DND-41 (cell line): Measurements from ENCODE around the gene DBNL.

Experiments used
- ATAC-seq: fragments of 200-7000 bp; cut with Tn5 transposase; 3 replicates; pipeline ENCODE4 v1.9.1; 2021; ENCODE audit warnings: low read depth; ENCODE audit not compliant: insufficient read depth
- DNase-seq: peaks from one replicate; pipeline ENCODE4 v3.0.0-alpha.2; 2020
- H2AFZ ChIP-seq: 2 replicates; pipeline ENCODE4 v1.6.0; 2012; ENCODE audit warnings: low read depth, low read length
- H3K27ac ChIP-seq: 2 replicates; pipeline ENCODE4 v1.5.1; 2012; ENCODE audit warnings: low read length, inconsistent platforms
- H3K27me3 ChIP-seq: fragments of 200-600 bp; sonication (generic); 2 replicates; pipeline ENCODE4 v1.6.0; 2012; ENCODE audit warnings: low read length, mild to moderate bottlenecking, inconsistent platforms; ENCODE audit not compliant: insufficient read depth, poor library complexity
- H3K36me3 ChIP-seq: 2 replicates; pipeline ENCODE4 v1.5.1; 2012; ENCODE audit warnings: low read length, inconsistent platforms; ENCODE audit not compliant: insufficient read depth
- H3K4me1 ChIP-seq: 2 replicates; pipeline ENCODE4 v1.5.1; 2012; ENCODE audit warnings: mild to moderate bottlenecking, low read length; ENCODE audit not compliant: insufficient read depth
- H3K4me2 ChIP-seq: 2 replicates; pipeline ENCODE4 v1.6.0; 2012; ENCODE audit warnings: mild to moderate bottlenecking, moderate library complexity, low read length, inconsistent platforms; ENCODE audit not compliant: insufficient read depth
- H3K4me3 ChIP-seq, 2 experiments: fragments of 200-600 bp in 1 of 2; shearing (Covaris generic) in 1 of 2; 2 replicates each; pipeline ENCODE4 v1.5.1; 2012 to 2016; ENCODE audit warnings: inconsistent platforms in 2 of 2, low read length in 2 of 2, mild to moderate bottlenecking in 2 of 2, low read depth in 1 of 2, moderate library complexity in 1 of 2
- H3K79me2 ChIP-seq: 2 replicates; pipeline ENCODE4 v1.6.0; 2012; ENCODE audit warnings: low read length, inconsistent platforms; ENCODE audit not compliant: insufficient read depth
- H3K9ac ChIP-seq: 2 replicates; pipeline ENCODE4 v1.6.0; 2012; ENCODE audit warnings: low read depth, mild to moderate bottlenecking, inconsistent platforms, low read length, moderate library complexity
- H3K9me3 ChIP-seq: 2 replicates; pipeline ENCODE4 v1.5.1; 2012; ENCODE audit warnings: low read length, moderate library complexity, mild to moderate bottlenecking, inconsistent platforms; ENCODE audit not compliant: insufficient read depth, severe bottlenecking
- H4K20me1 ChIP-seq: 2 replicates; pipeline ENCODE4 v1.6.0; 2012; ENCODE audit warnings: low read length; ENCODE audit not compliant: insufficient read depth
- EZH2 ChIP-seq: IDR thresholded peaks from 3 replicates; pipeline ENCODE4 v1.6.1; 2012; ENCODE audit warnings: borderline replicate concordance, low read depth, mild to moderate bottlenecking, moderate library complexity, low read length, inconsistent platforms; ENCODE audit not compliant: severe bottlenecking
- TF ChIP-seq, protein P1 (sequence below): IDR thresholded peaks from 2 replicates; pipeline ENCODE4 v1.5.1; 2012; ENCODE audit warnings: borderline replicate concordance, low read length, moderate library complexity, mild to moderate bottlenecking; ENCODE audit not compliant: poor library complexity, severe bottlenecking; ENCODE audit errors: extremely low read depth

Gene DBNL

DNA sequence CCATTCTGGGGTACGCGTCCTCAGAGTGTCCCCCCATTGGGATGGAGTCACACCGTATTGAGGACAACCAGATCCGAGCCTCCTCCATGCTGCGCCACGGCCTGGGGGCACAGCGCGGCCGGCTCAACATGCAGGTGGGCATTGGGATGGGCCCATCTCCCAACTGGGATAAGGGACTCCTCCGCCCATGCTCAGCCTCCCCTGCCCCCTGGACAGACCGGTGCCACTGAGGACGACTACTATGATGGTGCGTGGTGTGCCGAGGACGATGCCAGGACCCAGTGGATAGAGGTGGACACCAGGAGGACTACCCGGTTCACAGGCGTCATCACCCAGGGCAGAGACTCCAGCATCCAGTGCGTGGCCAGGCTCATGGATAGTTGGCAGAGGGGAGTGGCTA lies 65.5 kb downstream of the DBNL start:
- peaks cover 99% of the 10 kb centered on the region for H4K20me1 ChIP-seq
- H3K4me2 ChIP-seq: peak overlapping the region; percentile 15; the same call in 1 of the 2 replicates
- no peaks in the 10 kb centered on the region for H3K9me3 ChIP-seq
- H3K36me3 ChIP-seq: peaks cover 99% of the 10 kb centered on the region
- H3K79me2 ChIP-seq: peaks cover 79% of the 10 kb centered on the region
- 0 out of 2 replicates have a peak overlapping the region, but pooled peaks have one; percentile 11 for H3K27ac ChIP-seq
- peak overlapping the region in 1 of 2 experiments; percentile 9; a peak in 1 of 4 replicates for H3K4me3 ChIP-seq
- DNase-seq (no peak), ATAC-seq (no peak)
- H2AFZ ChIP-seq: no peak overlapping the region
- TF ChIP-seq EZH2: no peak
- TF ChIP-seq, protein P1, sequence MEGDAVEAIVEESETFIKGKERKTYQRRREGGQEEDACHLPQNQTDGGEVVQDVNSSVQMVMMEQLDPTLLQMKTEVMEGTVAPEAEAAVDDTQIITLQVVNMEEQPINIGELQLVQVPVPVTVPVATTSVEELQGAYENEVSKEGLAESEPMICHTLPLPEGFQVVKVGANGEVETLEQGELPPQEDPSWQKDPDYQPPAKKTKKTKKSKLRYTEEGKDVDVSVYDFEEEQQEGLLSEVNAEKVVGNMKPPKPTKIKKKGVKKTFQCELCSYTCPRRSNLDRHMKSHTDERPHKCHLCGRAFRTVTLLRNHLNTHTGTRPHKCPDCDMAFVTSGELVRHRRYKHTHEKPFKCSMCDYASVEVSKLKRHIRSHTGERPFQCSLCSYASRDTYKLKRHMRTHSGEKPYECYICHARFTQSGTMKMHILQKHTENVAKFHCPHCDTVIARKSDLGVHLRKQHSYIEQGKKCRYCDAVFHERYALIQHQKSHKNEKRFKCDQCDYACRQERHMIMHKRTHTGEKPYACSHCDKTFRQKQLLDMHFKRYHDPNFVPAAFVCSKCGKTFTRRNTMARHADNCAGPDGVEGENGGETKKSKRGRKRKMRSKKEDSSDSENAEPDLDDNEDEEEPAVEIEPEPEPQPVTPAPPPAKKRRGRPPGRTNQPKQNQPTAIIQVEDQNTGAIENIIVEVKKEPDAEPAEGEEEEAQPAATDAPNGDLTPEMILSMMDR: no peak
- H3K4me1 ChIP-seq: peaks cover 59% of the 10 kb centered on the region
- no peaks in the 10 kb centered on the region for H3K27me3 ChIP-seq
- no peak overlapping the region for H3K9ac ChIP-seq

DNA sequence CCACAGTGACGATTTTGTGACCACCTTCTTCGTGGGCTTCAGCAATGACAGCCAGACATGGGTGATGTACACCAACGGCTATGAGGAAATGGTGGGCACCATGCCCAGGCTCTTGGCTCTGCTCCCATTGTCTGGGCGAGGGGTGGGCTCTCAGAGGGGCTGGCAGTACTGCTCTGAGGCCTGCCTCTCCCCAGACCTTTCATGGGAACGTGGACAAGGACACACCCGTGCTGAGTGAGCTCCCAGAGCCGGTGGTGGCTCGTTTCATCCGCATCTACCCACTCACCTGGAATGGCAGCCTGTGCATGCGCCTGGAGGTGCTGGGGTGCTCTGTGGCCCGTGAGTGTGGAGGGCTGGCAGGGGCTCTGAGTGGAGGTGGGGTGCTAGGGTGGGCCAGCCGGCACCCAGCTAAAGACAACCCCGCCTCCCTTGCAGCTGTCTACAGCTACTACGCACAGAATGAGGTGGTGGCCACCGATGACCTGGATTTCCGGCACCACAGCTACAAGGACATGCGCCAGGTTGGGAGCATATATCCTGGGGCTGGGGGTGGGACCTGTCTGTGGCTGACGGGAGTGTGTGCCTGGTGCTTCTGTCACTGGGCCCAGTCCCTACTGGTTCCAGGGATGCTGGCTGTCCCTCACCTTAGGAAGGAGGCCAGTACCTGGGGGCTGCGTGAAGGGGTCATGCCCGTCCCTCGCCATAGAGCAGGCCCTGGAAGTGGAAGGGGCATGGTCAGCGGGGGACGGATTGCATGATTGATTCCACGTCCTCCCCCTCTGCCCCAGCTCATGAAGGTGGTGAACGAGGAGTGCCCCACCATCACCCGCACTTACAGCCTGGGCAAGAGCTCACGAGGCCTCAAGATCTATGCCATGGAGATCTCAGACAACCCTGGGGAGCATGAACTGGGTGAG lies 66.5 kb downstream of the DBNL start:
- Histone ChIP-seq H3K27ac (peak overlapping the region; percentile 32; the same call in 1 of the 2 replicates), H3K79me2 (peaks cover 69% of the 10 kb centered on the region), H4K20me1 (peaks cover 99% of the 10 kb centered on the region), H3K9ac (no peak overlapping the region), H3K4me3 (no peak overlapping the region), H3K27me3 (no peaks in the 10 kb centered on the region), H3K36me3 (peaks cover 99% of the 10 kb centered on the region), H3K9me3 (no peaks in the 10 kb centered on the region), H3K4me1 (peaks cover 49% of the 10 kb centered on the region), H3K4me2 (peak overlapping the region; percentile 15; the same call in 1 of the 2 replicates), H2AFZ (no peak overlapping the region)
- no peak for DNase-seq
- ATAC-seq: no peak
- TF ChIP-seq, protein P1: no peak
- no peak for TF ChIP-seq EZH2
